NCI-H774 (cell line): ENCODE data around the gene TIMM8A.

Experiments
- DNase-seq: peaks from one replicate; lab custom pipeline; 2025; lab: John Stamatoyannopoulos, UW

TIMM8A gene

GRCh38 chrX:101348452-101349192 lies at the start of gene TIMM8A:
Gene TIMM8A, minus strand, starts transcription at chrX:101348742. Its CDS starts 78 bp downstream, at chrX:101348664.
- peak; percentile 56 for DNase-seq

DNA sequence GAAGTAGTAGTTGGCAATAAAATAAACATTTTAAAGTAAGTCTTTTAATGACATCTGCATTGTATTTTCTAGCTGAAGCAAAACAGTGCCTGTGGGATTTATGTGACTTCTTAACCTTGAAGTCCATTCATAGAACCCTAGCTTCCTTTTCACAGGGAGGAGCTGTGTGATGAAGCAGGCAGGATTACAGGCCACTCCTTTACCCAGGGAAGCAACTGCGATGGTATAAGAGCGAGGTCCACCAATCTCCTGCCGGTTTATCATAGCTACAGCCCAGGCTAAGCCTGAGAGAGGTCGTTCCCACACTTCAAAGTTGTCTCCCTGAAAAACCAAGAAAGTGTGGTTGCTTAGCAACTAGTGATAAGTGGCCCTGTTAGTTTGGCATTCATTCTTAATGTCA lies 49.2 kb upstream of the TIMM8A start:
- DNase-seq, result no peak

- no peak for DNase-seq
These were observed 47.2 kb upstream of the TIMM8A start for GRCh38 chrX:101395789-101396188.

DNA sequence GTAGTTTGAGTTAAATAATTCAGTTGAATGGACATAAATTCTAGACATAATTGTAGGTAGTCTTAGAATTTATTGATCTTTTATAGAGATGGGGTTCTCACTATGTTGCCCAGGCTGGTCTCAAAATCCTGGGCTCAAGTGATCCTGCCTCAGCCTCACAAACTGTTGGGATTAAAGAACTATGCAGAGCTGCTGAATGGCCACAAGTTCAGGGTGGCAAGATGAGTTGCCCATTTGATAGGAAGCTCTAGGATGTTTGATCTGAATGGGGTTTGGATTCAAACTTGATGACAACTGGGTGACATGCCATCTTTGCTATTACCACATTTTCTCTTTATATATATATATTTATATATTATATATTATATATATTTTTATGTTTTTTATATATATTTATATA lies 45.8 kb upstream of the TIMM8A start:
- no peak for DNase-seq

DNA sequence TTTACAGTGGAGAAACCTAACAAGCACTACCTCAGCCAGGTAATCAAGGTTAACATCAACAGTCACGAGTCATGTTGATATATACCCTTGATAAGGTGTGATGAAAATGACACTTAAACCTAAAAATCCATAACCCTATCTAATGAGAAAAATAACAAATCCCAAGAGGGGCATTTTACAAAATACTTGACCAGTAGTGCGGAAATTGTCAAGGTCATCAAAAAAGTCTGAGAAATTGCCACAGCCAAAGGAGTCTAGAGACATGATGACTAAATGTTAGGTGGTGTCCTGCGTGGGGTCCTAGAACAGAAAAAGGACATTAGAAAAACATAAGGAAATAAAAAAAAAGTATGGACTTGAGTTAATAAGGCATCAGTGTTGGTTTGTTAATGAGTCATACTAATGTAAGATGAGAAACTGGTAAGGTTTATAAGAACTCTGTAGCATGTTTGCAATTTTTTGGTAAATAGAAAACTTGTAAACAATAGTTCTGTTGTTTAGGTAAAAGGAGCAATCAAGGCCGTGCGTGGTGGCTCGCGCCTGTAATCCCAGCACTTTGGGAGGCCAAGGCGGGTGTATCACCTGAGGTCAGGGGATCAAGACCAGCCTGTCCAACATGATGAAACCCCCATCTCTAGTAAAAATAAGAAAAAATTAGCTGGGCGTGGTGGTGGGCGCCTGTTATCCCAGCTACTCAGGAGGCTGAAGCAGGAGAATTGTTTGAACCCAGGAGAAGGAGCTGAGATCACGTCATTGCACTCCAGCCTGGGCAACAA lies 45.2 kb upstream of the TIMM8A start:
- no peak for DNase-seq

- DNase-seq, result no peak
These were observed 43.3 kb upstream of the TIMM8A start for GRCh38 chrX:101391831-101392230.

DNA sequence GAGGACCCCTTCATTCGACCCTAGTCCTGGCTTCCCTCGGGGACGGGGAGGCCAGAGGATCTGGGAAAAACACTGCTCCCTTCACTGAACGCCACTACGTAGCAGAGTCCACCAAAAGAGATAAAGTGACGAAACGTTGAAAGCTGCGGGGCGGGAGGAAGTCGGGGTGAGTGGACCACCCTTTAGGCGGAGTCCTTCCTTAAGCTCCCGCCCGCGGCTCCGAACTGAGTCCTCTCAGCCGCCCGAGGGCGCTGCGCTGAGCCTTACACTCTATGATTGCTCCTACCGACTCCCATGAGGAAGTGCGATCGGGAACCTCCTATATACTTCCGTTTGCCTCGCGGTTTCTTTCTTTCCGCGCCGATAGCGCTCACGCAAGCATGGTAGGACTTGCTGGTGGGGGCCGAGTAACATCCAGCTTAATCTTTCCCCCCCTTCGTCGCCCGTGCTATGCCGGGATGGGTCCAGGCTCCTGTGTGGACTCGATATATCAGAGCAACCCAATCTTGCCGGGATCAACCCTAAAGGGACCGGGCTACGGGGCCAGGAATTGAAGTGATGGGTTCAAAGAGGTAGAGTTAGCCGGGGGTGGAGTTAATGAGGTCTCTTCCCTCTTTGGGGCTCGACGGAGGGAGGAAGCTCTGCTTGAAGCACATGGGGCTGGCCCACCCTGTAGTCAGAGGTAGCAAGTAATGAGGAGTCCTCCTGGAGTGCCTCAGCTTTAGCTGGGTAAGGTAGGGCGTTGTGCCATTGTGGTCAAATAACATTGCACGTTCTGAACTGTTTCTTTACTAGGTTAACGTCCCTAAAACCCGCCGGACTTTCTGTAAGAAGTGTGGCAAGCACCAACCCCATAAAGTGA lies 42.4 kb upstream of the TIMM8A start, which contains the start of gene RPL36A:
RPL36A (plus strand) TSS at position 348 of the 862 bp plus-strand sequence; CDS start at position 381, 33 bp downstream.
- peak; percentile 77 for DNase-seq

DNA sequence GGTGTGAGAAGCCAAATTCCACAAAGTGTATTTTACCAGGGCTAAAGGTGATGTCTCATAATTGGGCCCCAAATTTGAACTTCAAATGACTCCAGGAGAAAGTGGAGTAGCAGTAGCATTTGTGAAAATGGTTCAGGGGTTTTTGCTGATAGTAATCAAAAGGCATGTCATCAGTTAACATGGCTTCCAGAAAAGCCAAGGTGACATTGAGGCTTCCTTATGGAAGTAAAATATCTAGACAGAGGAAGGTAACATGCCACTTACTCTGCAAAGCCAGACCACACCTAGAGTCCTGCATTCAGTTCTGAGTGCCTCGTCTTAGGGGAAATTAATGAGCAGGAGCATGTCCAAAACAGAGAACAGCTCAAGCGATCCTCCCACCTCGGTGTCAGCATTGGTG lies 40.1 kb upstream of the TIMM8A start:
- DNase-seq, result no peak

DNA sequence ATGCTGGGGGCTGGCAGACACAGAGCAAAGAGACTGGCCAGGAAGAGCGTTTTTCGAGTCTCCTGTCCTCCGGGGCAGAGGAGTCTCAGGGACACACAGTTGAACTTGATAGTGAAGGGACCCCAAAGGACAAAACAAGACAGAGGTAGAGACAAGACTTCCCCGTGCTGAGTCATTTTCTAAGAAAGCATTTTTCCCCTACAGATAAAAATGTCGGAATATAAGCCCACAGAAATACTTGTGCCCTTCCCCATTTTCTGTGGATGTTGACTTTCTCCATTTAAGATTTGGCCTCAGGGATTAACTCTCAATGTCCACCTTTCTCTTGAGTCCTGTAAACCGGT lies 38.0 kb upstream of the TIMM8A start:
- no peak for DNase-seq

GRCh38 chrX:101385795-101386541 lies 37.4 kb upstream of the TIMM8A start, which contains the start of gene BTK:
Gene BTK, minus strand, starts transcription at chrX:101386191. Its CDS starts 10,907 bp downstream, at chrX:101375284.
- DNase-seq, result no peak

DNA sequence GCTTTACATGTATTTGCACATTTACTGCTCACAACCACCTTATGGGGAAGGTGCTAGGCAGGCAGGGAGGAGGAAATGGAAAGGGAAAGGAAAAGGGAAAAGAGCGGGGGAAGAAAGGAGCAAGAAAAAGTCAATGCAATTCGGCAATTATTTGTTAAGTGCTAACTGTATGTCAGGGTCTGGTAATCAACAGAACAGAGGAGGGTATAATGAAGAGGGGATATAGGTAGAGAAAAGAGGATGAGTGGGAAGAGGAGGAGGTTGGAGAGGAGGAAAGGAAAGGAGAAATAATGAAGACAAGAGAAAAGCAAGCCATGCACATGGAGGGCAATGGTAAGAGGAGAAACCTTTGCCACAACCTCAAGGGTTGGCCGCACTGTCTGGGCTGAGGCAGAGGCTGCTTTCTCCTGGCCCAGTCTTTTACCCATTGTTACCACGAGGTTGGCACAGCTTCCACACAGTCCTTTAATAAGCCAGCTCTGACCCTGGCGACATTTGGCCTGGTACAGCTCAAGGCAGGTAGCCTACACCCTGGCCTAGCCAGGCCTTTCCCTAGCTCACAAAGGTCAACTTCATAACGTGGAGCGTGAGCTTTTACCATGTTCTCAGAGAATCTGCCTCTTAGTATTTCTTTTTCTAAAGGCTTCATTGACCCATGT lies 36.6 kb upstream of the TIMM8A start:
- no peak for DNase-seq

GRCh38 chrX:101383679-101384205 lies 35.2 kb upstream of the TIMM8A start:
- DNase-seq, result no peak

- DNase-seq, result no peak
These were observed 29.0 kb upstream of the TIMM8A start for GRCh38 chrX:101377547-101377946.

GRCh38 chrX:101370888-101371504 lies 22.5 kb upstream of the TIMM8A start:
- no peak for DNase-seq

DNA sequence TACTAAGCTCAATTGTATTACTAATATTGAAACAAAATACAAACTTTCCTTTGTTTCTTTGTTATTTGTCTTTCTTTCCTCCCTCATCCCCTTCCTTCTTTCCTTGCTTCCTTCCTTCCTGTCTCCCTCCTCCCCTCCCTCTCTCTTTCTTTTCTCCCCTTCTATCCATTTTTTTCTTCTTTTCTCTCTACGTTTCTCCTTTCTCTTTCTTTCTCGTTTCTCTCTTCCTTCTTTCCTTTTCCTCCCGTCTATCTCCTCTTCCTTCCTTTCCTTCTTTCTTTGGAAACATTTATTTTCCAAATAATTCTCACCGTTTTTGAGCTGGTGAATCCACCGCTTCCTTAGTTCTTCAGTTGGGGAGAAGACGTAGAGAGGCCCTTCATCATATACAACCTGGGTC lies 21.1 kb upstream of the TIMM8A start:
- no peak for DNase-seq

DNA sequence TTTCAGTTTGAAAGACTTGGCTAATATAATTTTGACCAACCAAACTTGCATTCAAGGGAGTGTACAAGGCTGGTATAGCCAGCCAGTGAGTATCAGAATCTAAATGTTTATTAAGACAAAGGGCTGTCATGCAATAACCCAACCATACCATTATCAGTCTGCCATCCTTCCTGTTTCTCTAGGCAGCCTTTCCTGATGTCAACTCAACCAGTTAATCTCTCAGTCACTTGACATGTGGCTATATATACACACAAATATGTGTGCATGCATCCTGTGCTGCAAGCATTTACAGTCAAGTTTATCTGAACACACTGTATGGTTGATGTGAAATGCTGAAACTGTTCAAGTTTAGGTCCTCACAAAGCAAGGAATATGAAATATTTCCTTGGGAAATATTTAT lies 20.3 kb upstream of the TIMM8A start:
- DNase-seq, result no peak

- no peak for DNase-seq
These were observed 16.8 kb upstream of the TIMM8A start for GRCh38 chrX:101365301-101365795.

GRCh38 chrX:101362757-101363156 lies 14.2 kb upstream of the TIMM8A start:
- no peak for DNase-seq

DNA sequence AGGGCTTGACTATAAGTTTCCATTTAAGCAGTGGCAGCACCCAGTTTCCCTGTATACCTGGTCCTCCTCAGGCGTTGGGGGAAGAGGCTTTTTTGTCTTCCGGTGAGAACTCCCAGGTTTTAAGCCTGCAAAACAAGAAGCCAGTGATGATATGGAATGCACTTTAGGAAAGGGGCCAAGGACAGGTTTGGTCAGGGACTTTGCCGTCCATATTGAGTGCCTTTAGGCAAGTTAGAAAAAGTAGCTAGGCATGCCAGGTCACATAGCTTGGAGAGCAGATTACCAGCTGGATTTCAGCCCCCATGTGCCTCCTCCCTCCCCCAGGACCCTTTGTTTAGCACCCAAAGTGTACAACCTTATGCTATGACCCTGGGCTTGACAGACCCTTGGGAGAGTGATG lies 13.6 kb upstream of the TIMM8A start:
- no peak for DNase-seq

GRCh38 chrX:101360390-101360789 lies 11.8 kb upstream of the TIMM8A start:
- no peak for DNase-seq
